Psoas muscle (tissue), 8 donors: ENCODE results near the gene RIOX2. TPM values are rescaled to one million over a fixed set of nuclear protein-coding genes. Genes with fewer than 3 reads are reported as not detected.
"Not testable (repeated sequence)": the region's sequence is repeated elsewhere in the genome, so short reads cannot be mapped to it uniquely, and the experiment has no call there.

Experiments
- ATAC-seq, 4 donors: fragments of 200-7000 bp; cut with Tn5 transposase; one replicate each; pipeline ENCODE4 v1.9.1; 2020; ENCODE audit warnings: moderate library complexity in 3 of 4, mild to moderate bottlenecking in 2 of 4
- DNase-seq, 2 donors: peaks; one replicate each; pipeline ENCODE4 v3.0.0-alpha.2; 2020
- H3K27ac ChIP-seq: fragments of 200-600 bp; one replicate; pipeline ENCODE4 v1.8.0; 2022
- H3K27me3 ChIP-seq, 3 donors: fragments of 200-600 bp in 1 of 3; one replicate each; pipeline versions ENCODE4 v1.6.1 to v1.8.0; 2013 to 2022; ENCODE audit warnings: low read length in 2 of 3, mild to moderate bottlenecking in 2 of 3, moderate library complexity in 1 of 3; ENCODE audit not compliant: insufficient read depth in 3 of 3
- H3K36me3 ChIP-seq, 2 donors: fragments of 200-600 bp in 1 of 2; one replicate each; pipeline versions ENCODE4 v1.6.1 to v1.8.0; 2013 to 2022; ENCODE audit warnings: low read depth in 1 of 2, mild to moderate bottlenecking in 1 of 2, moderate library complexity in 1 of 2; ENCODE audit not compliant: insufficient read depth in 1 of 2
- H3K4me1 ChIP-seq: fragments of 200-600 bp; one replicate; pipeline ENCODE4 v1.8.0; 2022
- H3K4me3 ChIP-seq: fragments of 200-600 bp; one replicate; pipeline ENCODE4 v1.8.0; 2022; ENCODE audit warnings: mild to moderate bottlenecking
- H3K9me3 ChIP-seq: fragments of 200-600 bp; one replicate; pipeline ENCODE4 v1.8.0; 2022
- CTCF ChIP-seq: fragments of 200-600 bp; IDR thresholded peaks from one replicate; pipeline ENCODE4 v1.8.0; 2022; ENCODE audit warnings: antibody characterized with exemption
- WGBS, 3 donors: extraction: QIAGEN DNeasy Blood & Tissue Kit; methylation state at CpG; one replicate each; pipeline versions ENCODE4 v1.1.6 to v1.1.7; 2013; 5-methylcytosine and 5-hydroxymethylcytosine counted together
- intact Hi-C, 2 donors: fragments of 100-400 bp; cut with DNase I; formaldehyde crosslinking; loops; one replicate each; pipeline versions ENCODE4 v1.11.0 to v1.14.2; 2022
- polyA plus RNA-seq, 3 donors: library from polyadenylated mRNA; stranded (reverse); fragments of 200-250 nt; gene quantifications; one replicate each; pipeline ENCODE4 v1.2.3, GENCODE V29; 2013
- total RNA-seq, 4 donors: library from RNA; stranded (reverse); fragmentation: NEBNext Ultra II Directional in 2 of 4; extraction: Animal tissue kit (Norgen Biotek cat#: 25700) in 2 of 4; gene quantifications; one replicate each; pipeline versions ENCODE4 v1.2.1 to v1.2.4, GENCODE V29; 2021 to 2023
- donor health status: healthy with polysubstance abuse.
- donor health status: DM: no; HTN: no; CAD: no; lungs with moderate emphysema.
- donor health status: Bipolar disorder and iron deficiency.
- donor health status: healthy.
- donor health status: DM: yes; HTN: yes; CAD: no.
- donor health status: DM: no; HTN: no; CAD: no.
- donor health status: DM: no; HTN: no; CAD: no.
- donor health status: DM: yes; HTN: yes; CAD: no.

The RIOX2 gene
- total and polyA plus RNA-seq, 7 donors = 16.7 to 66.2 (median 32.2) TPM

DNA sequence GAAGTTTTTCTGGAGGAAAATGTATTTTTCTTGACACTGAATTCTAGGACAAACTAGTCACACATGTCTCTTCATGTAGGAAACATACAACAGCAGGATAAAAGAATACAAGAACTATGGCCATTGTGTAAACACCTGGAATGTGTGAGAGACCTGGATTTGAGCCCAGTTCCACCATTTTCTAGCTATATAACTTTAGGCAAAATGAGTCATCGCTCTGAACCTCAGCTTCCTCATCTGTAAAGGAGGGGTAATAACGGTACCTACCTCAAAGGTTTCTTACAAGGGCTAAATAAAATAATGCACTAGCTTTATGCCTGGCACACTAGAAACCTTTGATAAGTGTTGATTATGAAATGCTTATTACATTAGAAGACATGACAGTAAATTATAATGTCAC, 57.8 kb downstream of the RIOX2 start:
- Histone ChIP-seq H3K9me3 (no peaks in the 10 kb centered on the region), H3K36me3 (peaks cover 0 to 66% of the 10 kb centered on the region in 2 donors), H3K4me3 (no peak overlapping the region), H3K27me3 (no peaks in the 10 kb centered on the region), H3K4me1 (peaks cover 31% of the 10 kb centered on the region), H3K27ac (no peak overlapping the region)
- TF ChIP-seq CTCF = no peak
- intact Hi-C loops = loop anchor here in 1 of 2 donors (10.0 kb wide), 1 partner anchor 100 kb away; no protein-coding TSS in a partner anchor
- ATAC-seq (no peak), DNase-seq (no peak)
- 81 to 88% (median 85%) methylated on average over 2 of the region's 2 CpGs for WGBS, 3 donors

DNA sequence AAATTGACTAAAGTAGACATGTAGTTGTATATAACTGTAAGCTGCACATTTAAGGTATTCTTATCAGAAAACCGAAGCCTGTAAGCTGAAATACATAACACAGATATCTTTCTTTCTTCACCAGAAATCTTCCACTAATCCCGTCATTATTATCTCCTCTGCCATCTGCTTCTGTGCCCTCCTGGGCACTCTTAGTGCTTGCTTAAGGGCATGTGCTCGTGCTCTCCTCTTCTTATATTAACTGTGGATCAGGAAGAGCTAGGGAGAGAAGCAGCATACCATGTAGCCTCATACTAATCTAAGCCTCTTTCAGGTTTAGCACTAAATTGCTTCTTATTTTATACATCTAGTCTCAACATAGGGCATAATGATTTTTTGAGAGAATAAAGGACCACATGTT, 60.8 kb downstream of the RIOX2 start:
- 66 to 82% (median 79%) methylated on average over 3 of the region's 3 CpGs for WGBS, 3 donors
- no peak for TF ChIP-seq CTCF
- ATAC-seq = no peak
- H3K4me1 ChIP-seq = peaks cover 12% of the 10 kb centered on the region
- peaks cover 0 to 48% of the 10 kb centered on the region in 2 donors for H3K36me3 ChIP-seq
- H3K4me3 ChIP-seq = no peak overlapping the region
- no peak for DNase-seq
- H3K9me3 ChIP-seq = no peaks in the 10 kb centered on the region
- H3K27ac ChIP-seq = no peak overlapping the region
- intact Hi-C loops = loop anchor here in 1 of 2 donors (10.0 kb wide), 1 partner anchor 103 kb away; no protein-coding TSS in a partner anchor
- H3K27me3 ChIP-seq = no peaks in the 10 kb centered on the region

- peaks cover 7% of the 10 kb centered on the region for H3K4me1 ChIP-seq
- 62 to 67% (median 64%) methylated on average over 3 of the region's 3 CpGs for WGBS, 3 donors
- DNase-seq (no peak), ATAC-seq (no peak)
- no peak for TF ChIP-seq CTCF
- intact Hi-C loops = loop anchor here in 1 of 2 donors (10.0 kb wide), 1 partner anchor 104 kb away; no protein-coding TSS in a partner anchor
- H3K4me3 ChIP-seq = no peak overlapping the region
- H3K9me3 ChIP-seq = no peaks in the 10 kb centered on the region
- no peaks in the 10 kb centered on the region for H3K27me3 ChIP-seq
- no peak overlapping the region for H3K27ac ChIP-seq
- peaks cover 0 to 45% of the 10 kb centered on the region in 2 donors for H3K36me3 ChIP-seq
Measured at GRCh38 chr3:97910931-97911351, 61.3 kb downstream of the RIOX2 start.

DNA sequence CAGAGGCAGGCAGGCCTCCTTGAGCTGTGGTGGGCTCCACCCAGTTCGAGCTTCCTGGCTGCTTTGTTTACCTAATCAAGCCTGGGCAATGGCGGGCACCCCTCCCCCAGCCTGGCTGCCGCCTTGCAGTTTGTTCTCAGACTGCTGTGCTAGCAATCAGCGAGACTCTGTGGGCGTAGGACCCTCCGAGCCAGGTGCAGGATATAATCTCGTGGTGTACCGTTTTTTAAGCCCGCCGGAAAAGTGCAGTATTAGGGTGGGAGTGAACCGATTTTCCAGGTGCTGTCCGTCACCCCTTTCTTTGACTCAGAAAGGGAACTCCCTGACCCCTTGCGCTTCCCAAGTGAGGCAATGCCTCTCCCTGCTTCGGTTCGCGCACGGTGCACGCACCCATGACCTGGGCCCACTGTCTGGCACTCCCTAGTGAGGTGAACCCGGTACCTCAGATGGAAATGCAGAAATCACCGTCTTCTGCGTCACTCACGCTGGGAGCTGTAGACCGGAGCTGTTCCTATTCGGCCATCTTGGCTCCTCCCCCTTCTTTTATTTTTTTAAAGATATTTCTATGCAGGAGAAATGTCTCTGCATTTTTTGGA, 61.9 kb downstream of the RIOX2 start:
- not testable (repeated sequence) for H3K27ac ChIP-seq, H3K27me3 ChIP-seq, H3K9me3 ChIP-seq, H3K4me1 ChIP-seq, H3K4me3 ChIP-seq, ATAC-seq
- peaks cover 0 to 39% of the 10 kb centered on the region in 2 donors for H3K36me3 ChIP-seq
- intact Hi-C loops = loop anchor here in 1 of 2 donors (10.0 kb wide), 1 partner anchor 104 kb away; no protein-coding TSS in a partner anchor
- DNase-seq = peak in 1 of 2 donors; percentile 10
- 76 to 82% (median 77%) methylated on average over 23 of the region's 24 CpGs for WGBS, 3 donors

DNA sequence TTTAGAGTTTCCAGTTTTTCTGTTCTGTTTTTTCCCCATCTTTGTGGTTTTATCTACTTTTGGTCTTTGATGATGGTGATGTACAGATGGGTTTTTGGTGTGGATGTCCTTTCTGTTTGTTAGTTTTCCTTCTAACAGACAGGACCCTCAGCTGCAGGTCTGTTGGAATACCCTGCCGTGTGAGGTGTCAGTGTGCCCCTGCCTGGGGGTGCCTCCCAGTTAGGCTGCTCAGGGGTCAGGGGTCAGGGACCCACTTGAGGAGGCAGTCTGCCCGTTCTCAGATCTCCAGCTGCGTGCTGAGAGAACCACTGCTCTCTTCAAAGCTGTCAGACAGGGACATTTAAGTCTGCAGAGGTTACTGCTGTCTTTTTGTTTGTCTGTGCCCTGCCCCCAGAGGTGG, 62.4 kb downstream of the RIOX2 start:
- not testable (repeated sequence) for ATAC-seq
- intact Hi-C loops = loop anchor here in 1 of 2 donors (10.0 kb wide), 1 partner anchor 105 kb away; no protein-coding TSS in a partner anchor
- WGBS, 3 donors = 75 to 89% (median 82%) methylated on average over 1 to 2 of the region's 3 CpGs

More for the DNA sequence above, 62.4 kb downstream of the RIOX2 start:
- not testable (repeated sequence) for H3K9me3 ChIP-seq, H3K4me1 ChIP-seq, H3K27me3 ChIP-seq, H3K27ac ChIP-seq, DNase-seq, H3K4me3 ChIP-seq
- H3K36me3 ChIP-seq = peaks cover 0 to 34% of the 10 kb centered on the region in 2 donors
